ENCODE data around the gene TRAF2.

Gene TRAF2

DNA sequence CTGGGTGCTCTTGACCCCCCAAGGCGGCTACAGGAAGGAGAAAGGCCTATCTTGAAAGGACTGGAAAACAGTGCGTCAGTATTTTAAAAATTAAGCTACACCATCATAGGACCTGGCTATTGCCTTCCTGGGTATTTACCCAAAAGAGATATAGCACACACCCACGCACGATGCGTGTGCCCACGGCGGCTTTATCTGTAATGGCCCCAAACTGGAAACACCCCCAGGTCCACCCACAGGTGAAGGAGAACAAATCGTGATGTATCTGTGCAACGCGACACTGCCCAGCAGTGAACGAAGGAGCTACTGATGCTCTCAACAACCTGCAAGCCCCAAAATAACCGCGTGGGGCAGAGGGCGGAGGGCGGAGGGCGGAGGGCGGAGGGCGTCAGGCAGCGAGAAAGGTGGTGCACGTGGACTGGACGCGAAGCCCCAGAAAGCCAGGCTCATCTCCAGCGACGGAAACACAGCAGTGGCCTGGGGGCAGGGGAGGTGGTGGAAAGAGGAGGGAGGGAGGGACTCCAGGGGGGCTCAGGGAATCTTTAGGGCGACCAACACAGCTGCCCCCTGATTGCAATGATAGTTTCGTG lies 78.6 kb downstream of the TRAF2 start:
- TF ChIP-seq POLR2AphosphoS5 (IDR thresholded peaks at IDR 0.05; ENCODE audit: low read depth, low read length) (no peak), TAF1 (IDR thresholded peaks at IDR 0.05; ENCODE audit: low read depth, low read length) (no peak), POLR2A (IDR thresholded peaks at IDR 0.05; ENCODE audit: low read depth, low read length) (no peak)
- no peak for DNase-seq (ENCODE audit: insufficient read length, low spot score)
- FAIRE-seq: no peak

DNA sequence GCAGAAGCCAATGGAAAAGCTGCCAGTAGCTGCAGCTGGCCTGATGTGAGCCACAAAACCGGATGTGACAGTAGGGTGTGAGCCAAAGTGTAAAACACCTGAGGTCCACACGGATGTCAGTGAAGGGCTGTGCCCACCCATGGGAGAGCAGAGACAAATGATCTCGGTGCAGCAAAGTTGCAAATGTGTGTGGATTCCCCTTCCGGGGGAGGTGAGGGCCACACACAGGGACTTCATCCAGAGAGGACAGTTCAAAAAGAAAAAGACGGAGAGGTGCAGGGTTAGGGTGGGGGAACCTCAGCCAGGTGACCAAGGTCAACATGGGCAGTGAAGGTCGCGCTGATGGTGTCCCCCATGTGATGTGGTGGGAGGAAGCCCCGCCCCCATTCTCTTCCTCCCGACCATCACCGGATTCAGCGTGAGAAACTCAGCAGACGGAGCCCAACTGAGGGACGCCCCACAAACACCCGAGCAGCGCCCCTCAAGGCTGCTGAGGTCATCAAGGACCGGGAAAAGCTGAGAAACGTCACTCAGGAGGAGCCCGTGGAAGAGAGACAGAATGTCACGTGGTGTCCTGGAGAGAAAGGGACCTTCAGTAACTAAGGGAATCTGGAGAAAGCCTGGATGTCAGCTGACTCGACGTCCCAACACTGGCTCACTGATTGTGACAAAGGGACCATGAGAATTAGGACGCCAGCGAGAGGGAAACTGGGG lies 79.6 kb downstream of the TRAF2 start:
- TF ChIP-seq SPI1 (IDR thresholded peaks at IDR 0.05; ENCODE audit: low read depth, low read length) (no peak), POLR2A (IDR thresholded peaks at IDR 0.05; ENCODE audit: low read depth, low read length) (no peak), TAF1 (IDR thresholded peaks at IDR 0.05; ENCODE audit: low read depth, low read length) (no peak), PAX5 (IDR thresholded peaks at IDR 0.05; ENCODE audit: insufficient read depth, low read length, severe bottlenecking) (no peak), POLR2AphosphoS5 (IDR thresholded peaks at IDR 0.05; ENCODE audit: low read depth, low read length) (no peak), POU2F2 (IDR thresholded peaks at IDR 0.05; ENCODE audit: low read depth, low read length) (no peak)
- DNase-seq (ENCODE audit: insufficient read length, low spot score) (no peak), FAIRE-seq (peak; percentile 20)

DNA sequence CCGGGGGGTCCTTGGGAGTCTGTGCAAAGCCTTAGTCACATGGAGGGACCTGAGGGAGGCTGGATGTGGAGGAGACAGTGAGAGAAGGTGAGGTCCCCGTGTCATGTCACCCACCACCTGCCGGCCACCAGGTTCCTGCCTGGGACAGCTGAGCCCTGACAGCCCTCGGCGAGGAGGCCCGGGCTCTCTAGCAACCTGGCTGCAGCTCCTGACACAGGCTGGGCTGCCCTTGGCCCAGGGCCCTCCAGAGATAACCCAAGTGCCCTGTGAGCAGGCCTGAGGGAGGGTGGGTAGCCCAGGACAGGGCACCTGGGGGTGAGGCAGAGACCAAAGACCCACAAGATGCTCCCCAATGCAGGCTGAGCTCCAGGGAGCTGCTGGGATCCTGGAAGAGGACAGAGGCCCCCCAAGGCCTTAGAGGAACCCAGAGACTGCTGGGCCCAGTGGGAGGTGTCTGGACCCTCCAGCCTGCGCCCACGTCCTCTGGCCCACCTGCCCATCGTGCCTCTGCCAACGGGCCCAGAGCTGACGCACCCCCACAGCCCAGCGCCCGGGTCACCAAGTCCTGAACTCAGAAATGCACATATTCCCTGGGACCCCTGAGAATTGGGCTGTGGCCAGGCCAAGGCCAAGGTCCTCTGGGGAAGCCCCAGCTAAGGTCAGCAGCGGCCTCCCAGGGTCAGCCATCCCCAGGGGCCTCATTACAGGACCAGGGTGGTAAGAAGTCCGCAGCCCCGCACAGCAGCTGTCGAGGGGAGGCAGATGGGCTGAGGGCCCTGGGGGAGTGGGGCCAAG lies 82.2 kb downstream of the TRAF2 start:
- FAIRE-seq (no peak), DNase-seq (ENCODE audit: insufficient read length, low spot score) (no peak)
- TF ChIP-seq TAF1 (IDR thresholded peaks at IDR 0.05; ENCODE audit: low read depth, low read length) (no peak), POLR2A (IDR thresholded peaks at IDR 0.05; ENCODE audit: low read depth, low read length) (no peak), PAX5 (IDR thresholded peaks at IDR 0.05; ENCODE audit: insufficient read depth, low read length, severe bottlenecking) (no peak), SPI1 (IDR thresholded peaks at IDR 0.05; ENCODE audit: low read depth, low read length) (no peak), POU2F2 (IDR thresholded peaks at IDR 0.05; ENCODE audit: low read depth, low read length) (no peak), POLR2AphosphoS5 (IDR thresholded peaks at IDR 0.05; ENCODE audit: low read depth, low read length) (no peak)

DNA sequence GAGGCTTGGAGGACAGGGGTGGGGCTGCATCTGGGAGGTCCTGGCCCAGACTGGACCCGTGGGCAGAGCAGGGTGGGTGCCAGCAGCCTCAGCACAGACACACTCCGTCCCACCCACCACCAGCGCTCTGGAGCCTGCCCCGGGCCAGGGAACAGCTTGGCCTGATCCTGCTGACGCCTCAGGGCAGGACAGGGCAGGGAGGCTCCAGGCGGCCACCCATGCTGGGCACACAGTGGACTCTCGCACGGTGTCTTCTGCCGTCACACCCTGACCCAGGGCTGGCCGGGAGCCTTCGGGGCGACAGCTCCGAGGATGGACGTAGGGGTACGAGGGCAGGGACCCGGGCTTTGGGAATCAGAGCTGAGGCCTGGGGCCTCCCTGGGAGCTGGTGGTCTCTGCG lies 82.8 kb downstream of the TRAF2 start:
- FAIRE-seq: no peak
- no peak for TF ChIP-seq PAX5 (IDR thresholded peaks at IDR 0.05; ENCODE audit: insufficient read depth, low read length, severe bottlenecking)
- DNase-seq (ENCODE audit: insufficient read length, low spot score): no peak

DNA sequence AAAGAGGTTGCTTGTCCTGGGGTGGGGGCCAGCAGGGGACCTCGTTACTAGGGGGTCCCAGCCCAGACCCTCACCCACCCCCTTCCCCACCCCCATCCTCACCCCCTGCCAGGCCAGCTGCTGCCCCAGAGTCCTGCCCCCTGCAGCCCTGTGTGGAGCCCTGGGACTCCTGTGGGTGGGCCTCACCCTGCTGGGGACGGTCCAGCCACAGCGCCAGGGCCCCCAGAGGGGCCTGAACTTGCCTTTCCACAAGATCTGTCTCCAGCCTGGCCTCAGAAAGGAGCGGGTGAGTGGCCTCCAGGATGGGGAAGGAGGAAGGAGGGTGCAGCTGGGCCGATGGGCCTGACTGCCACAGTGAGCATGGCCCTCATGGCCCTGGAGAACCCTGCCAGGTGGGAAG lies 83.5 kb downstream of the TRAF2 start:
- FAIRE-seq: no peak
- no peak for TF ChIP-seq TAF1 (IDR thresholded peaks at IDR 0.05; ENCODE audit: low read depth, low read length)
- TF ChIP-seq POU2F2 (IDR thresholded peaks at IDR 0.05; ENCODE audit: low read depth, low read length): no peak
- TF ChIP-seq POLR2A (IDR thresholded peaks at IDR 0.05; ENCODE audit: low read depth, low read length): no peak
- no peak for TF ChIP-seq POLR2AphosphoS5 (IDR thresholded peaks at IDR 0.05; ENCODE audit: low read depth, low read length)
- no peak for TF ChIP-seq SPI1 (IDR thresholded peaks at IDR 0.05; ENCODE audit: low read depth, low read length)
- no peak for DNase-seq (ENCODE audit: insufficient read length, low spot score)

DNA sequence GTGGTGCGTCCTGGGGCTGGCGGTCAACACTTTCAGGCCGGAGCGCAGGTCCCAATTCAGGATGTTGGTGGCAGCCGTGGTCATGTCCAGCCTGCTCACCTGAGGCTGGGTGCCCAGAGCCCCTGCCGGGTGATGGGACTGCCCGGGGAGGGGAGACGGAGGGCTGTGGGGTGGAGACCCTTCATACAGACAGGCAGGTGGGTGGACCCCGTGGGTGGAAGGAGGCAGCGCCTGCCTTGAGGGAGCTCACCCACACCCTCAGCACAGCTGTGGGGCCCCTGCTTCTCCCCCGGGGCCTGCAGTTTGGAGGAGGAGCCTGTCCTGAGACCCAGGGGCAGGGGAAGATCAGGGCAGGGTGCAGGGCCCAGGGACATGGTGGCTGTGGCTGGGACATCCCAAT lies 84.0 kb downstream of the TRAF2 start:
- DNase-seq (ENCODE audit: insufficient read length, low spot score): no peak
- FAIRE-seq: no peak
- TF ChIP-seq POLR2AphosphoS5 (IDR thresholded peaks at IDR 0.05; ENCODE audit: low read depth, low read length): no peak
- TF ChIP-seq PAX5 (IDR thresholded peaks at IDR 0.05; ENCODE audit: insufficient read depth, low read length, severe bottlenecking): no peak
- no peak for TF ChIP-seq POLR2A (IDR thresholded peaks at IDR 0.05; ENCODE audit: low read depth, low read length)
- no peak for TF ChIP-seq SPI1 (IDR thresholded peaks at IDR 0.05; ENCODE audit: low read depth, low read length)
- no peak for TF ChIP-seq TAF1 (IDR thresholded peaks at IDR 0.05; ENCODE audit: low read depth, low read length)
- no peak for TF ChIP-seq POU2F2 (IDR thresholded peaks at IDR 0.05; ENCODE audit: low read depth, low read length)

DNA sequence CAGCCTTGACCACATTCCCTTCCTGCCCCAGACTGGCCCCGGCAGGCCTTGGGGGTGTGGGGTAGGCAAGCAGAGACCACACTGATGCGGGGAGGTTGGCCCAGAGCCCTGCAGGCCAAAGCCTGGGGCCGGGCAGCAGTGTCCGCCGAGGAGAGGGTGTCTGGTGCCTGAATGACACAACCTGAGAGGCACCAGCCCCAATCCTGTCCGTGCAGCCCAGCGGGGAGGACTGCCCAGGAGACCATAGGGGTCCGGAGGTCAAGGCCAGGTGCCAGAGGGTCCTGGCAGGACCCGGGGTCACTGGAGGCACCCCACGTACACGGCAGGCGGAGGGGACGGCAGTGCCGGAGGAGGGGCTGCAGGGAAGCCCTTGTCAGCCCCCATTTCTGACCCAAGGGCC lies 85.4 kb downstream of the TRAF2 start:
- TF ChIP-seq POLR2AphosphoS5 (IDR thresholded peaks at IDR 0.05; ENCODE audit: low read depth, low read length) (no peak), PAX5 (IDR thresholded peaks at IDR 0.05; ENCODE audit: insufficient read depth, low read length, severe bottlenecking) (no peak), POU2F2 (IDR thresholded peaks at IDR 0.05; ENCODE audit: low read depth, low read length) (no peak), SPI1 (IDR thresholded peaks at IDR 0.05; ENCODE audit: low read depth, low read length) (no peak), TAF1 (IDR thresholded peaks at IDR 0.05; ENCODE audit: low read depth, low read length) (no peak), POLR2A (IDR thresholded peaks at IDR 0.05; ENCODE audit: low read depth, low read length) (no peak)
- no peak for FAIRE-seq
- DNase-seq (ENCODE audit: insufficient read length, low spot score): no peak

DNA sequence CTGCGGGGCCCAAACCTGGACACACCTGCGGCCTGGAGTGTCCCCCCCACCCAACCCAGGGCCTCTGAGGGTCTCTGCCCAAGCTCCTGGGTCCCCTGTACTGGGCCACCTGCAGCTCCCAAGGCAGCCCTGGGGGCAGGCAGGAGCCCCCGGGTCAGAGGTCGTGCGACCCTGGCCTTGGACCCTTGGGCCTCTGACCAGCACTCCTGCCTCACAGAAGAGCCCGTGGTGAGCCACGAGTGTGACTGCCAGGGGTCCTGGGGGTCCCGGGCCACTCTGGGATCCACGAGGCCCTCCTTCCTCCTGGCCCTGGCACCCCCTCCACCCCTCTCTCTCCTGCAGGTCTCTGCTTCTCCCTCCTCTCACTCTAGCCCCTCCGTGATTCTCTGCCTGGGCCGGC lies 86.0 kb downstream of the TRAF2 start:
- DNase-seq (ENCODE audit: insufficient read length, low spot score): no peak
- TF ChIP-seq PAX5 (IDR thresholded peaks at IDR 0.05; ENCODE audit: insufficient read depth, low read length, severe bottlenecking): no peak
- TF ChIP-seq POU2F2 (IDR thresholded peaks at IDR 0.05; ENCODE audit: low read depth, low read length): no peak
- TF ChIP-seq TAF1 (IDR thresholded peaks at IDR 0.05; ENCODE audit: low read depth, low read length): no peak
- TF ChIP-seq SPI1 (IDR thresholded peaks at IDR 0.05; ENCODE audit: low read depth, low read length): no peak
- no peak for TF ChIP-seq POLR2AphosphoS5 (IDR thresholded peaks at IDR 0.05; ENCODE audit: low read depth, low read length)
- no peak for TF ChIP-seq POLR2A (IDR thresholded peaks at IDR 0.05; ENCODE audit: low read depth, low read length)
- no peak for FAIRE-seq

DNA sequence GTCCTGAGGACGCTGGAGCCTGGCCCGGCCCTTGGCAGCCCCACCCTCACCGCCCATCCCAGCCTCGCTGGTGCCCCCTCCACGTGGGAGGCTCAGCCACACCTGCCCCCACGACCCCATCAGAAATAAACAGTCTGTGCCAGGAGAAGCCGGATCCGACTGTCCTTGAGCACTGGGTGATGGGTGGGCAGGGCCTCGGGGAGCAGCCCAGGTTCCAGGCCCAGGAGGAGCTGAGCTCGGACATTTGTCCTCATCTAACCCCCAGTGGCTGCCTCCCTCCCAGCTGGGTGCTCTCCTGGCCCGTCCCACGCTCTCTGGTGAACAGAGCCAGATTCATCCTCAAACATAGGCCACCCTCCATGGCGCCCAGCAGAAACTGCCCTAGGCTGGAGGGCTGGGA lies 86.4 kb downstream of the TRAF2 start:
- no peak for DNase-seq (ENCODE audit: insufficient read length, low spot score)
- FAIRE-seq: no peak
- TF ChIP-seq SPI1 (IDR thresholded peaks at IDR 0.05; ENCODE audit: low read depth, low read length) (no peak), POLR2A (IDR thresholded peaks at IDR 0.05; ENCODE audit: low read depth, low read length) (no peak), POLR2AphosphoS5 (IDR thresholded peaks at IDR 0.05; ENCODE audit: low read depth, low read length) (no peak)
